ENCODE results near the gene PDZD2.

PDZD2 gene

GRCh38 chr5:31776976-31777651, 138.2 kb downstream of the PDZD2 start:
- DNase-seq, result no peak

GRCh38 chr5:31781772-31782171, 142.8 kb downstream of the PDZD2 start:
- DNase-seq, result no peak

- no peak for DNase-seq
These were observed 144.2 kb downstream of the PDZD2 start for GRCh38 chr5:31783086-31783645.

DNA sequence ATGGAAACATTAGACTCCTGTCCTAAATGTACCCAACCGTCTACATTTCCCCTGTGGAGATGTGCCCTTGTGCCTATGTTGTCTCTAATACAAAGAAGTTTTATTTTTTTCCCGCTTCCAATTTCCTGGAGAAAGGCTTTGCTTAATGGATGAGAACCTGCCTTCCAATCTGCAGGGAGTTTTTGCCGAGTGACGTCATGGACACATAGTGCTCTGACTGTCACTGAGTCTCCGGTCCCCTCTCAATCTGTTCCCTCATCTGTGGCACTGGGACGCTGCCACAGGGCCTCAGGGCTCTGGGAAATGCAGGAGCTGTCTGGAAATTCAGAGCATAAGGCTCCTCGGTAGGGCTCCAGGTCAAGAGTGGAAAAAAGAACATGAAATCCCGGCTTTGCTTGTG, 144.8 kb downstream of the PDZD2 start:
- no peak for DNase-seq

DNA sequence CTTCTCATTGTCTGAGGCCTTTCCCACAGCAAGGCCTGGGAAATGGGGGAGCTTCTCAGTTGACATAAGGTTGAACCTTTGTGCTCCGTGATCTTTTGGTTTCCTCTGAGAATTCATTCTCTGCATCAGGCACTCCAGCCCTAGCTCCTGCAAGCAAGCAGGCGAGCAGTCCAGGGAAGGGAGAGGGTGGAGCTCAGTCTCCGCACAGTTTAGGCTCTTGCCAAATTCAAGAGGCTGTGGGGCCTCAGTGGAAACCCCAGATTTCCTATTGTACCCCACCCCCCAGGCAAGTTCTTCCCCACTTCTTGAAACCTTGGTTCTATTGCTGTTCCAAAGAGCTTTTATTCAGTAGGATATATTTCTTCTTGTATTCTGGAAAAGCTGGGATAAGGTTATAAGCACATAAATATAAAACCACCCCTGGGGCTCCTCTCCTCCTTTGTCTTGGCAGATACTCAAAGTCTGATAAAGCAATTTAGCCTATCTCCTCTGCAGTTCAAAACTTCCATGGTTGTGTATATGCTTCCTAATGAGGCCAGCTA, 147.2 kb downstream of the PDZD2 start:
- no peak for DNase-seq

- DNase-seq, result no peak
These were observed 155.1 kb downstream of the PDZD2 start for GRCh38 chr5:31794009-31794408.

DNA sequence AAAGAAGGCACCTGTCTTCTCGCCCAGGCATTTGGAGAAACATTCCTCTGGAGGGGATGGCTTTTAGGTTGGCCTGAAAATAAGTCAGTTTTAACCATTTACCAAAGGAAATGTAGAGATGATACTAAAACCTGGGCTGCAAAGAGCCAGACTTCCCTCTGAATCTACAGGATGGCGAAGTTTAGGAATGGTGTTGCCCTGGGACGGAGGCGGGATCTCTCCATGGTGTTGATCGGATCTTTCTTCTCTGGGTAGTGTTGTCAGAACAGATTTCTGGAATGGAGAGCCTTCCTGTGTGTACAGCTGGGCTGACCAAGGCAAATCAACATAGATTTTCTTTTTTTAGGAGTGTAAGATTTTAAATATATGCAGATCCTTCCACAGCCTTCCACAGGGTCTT, 159.2 kb downstream of the PDZD2 start:
- no peak for DNase-seq

GRCh38 chr5:31800351-31800750, 161.4 kb downstream of the PDZD2 start:
- DNase-seq, result no peak

DNA sequence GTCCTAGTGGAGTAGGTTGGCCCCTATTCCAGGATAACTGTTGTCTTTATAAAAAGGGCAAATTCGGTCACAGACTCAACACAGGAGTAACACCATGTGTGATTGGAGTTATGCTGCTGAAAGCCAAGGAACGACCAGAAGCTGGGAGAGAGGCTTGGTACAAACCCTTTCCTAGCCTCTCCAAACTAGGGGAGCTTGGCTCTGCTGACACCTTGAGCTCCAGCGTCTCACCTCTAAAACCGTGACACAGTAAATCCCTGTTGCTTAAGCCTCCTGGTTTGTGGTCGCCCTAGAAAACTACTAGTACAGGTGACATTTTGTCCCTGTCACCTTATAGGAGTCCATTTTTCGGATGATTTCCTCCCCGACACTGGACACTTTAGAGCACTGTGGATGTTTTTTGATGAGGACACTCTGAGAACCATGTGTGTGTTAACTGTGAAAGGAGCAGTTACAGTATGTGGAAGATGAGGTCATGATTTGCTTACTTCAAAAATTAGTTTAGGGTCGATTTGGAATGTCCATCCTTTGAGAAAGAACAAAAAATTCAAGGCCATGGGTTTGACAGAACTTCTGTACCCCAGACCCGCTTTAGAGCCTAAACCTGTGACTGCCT, 167.0 kb downstream of the PDZD2 start:
- DNase-seq, result no peak

DNA sequence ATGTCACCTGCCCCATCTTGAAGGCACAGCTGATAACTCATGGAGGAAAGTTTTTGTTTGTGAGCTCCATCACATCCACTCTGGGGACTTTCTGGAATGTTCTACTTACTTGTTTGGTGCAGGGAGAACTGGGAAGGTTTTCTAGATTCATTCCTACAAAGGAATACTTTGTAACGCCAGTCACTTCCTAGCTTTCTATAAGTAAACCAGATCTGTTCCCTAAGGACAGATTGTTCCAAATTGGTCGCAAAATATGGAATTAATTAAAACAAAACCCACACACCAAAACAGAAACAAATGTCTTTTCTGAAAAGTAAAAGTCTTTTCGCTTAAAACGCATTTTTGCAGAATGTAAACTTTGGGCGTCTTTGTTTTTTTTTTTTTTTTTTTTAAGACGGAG, 167.6 kb downstream of the PDZD2 start:
- DNase-seq, result no peak

DNA sequence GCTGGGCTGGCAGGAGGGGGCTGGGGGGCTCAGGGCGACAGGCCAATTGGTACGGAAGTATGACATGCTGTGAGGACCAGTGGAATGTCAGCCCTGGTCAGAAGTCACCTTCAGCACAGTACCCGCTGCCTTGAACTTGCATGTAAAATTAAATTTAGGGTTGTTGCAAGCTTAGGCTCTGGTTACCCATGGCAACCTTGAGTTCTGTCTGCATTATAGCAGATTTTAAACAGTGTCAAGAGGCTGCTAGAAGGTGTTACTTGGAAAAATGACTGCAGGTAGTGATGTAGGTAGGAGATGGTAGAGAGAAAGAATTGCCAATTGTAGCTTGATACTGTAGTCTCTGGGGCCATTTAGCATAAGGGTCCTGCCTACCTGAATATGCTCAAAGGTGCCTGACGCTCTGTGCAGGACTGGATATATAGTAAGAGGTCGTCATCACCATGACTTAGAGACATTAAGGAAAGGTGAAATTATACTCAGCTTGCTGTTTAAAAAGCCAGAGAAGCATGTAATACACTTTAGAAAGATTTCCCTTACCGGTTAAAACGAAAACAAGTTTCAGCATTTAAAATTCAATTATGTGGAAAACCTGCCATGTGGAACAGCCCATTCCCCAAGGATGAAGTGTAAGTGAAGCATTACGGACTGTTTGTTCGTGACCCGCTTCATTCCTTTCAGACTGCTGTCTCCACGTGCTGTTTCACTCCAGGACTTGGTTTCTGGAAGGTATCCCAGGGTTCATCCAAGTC, 169.0 kb downstream of the PDZD2 start:
- DNase-seq, result no peak

DNA sequence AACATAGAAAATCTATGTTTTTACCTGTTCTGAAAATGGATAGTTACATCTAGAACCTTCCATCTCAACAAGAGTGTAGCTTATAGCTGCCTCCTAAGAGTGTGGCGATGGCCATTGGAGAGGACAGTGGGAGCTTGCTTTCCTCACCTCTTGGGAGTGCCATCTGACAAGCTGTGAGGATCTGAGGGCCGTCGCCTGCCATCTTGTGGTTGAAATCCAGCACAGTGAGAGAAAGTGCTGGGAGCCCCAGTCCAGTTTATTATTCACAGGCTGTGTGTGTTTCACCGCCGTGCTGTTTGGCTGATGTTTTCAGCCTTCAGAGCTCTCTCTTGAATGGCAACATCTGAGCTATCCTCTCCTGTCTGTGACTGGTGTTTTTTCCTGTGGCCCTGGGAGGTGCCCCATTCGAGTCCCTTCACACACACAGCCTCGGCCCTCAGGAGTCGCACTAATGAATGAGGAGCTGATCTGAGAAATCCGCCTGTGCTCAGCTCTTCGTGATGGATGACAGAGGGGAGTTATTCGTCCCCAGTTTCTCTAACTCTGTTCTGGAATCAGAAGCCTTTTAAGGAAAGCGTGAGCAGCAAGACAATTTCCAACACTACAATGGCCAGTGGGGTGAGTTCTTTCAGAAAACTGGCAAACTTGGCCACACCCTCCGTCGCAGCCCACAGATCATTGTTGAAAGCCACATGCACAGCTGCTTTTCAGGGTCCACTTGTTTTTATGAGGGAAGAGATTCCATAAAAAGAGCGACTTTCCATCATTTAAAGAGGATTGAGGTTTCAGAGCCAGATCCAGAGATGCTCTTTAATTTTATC, 170.3 kb downstream of the PDZD2 start:
- peak; percentile 20 for DNase-seq

GRCh38 chr5:31811210-31811609, 172.3 kb downstream of the PDZD2 start:
- no peak for DNase-seq

DNA sequence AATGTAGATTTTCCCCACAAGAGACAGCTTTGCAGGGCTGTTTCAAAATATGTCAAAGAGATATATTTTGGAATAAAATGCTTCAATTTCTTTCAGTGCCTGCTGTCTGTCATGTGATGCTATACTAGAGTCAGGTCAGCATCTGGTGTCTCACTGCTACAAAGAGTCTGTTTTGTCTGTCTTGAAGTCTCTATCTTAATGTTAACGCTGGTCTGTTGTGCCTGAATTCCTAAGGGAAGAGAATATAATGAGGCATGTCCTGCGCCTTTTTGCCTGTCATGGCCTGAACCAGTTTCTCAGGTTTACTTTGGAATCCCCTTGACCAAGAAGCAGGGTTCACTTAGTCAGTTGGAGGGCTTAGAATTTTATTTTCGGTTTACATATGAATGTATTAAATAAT, 176.4 kb downstream of the PDZD2 start:
- no peak for DNase-seq

DNA sequence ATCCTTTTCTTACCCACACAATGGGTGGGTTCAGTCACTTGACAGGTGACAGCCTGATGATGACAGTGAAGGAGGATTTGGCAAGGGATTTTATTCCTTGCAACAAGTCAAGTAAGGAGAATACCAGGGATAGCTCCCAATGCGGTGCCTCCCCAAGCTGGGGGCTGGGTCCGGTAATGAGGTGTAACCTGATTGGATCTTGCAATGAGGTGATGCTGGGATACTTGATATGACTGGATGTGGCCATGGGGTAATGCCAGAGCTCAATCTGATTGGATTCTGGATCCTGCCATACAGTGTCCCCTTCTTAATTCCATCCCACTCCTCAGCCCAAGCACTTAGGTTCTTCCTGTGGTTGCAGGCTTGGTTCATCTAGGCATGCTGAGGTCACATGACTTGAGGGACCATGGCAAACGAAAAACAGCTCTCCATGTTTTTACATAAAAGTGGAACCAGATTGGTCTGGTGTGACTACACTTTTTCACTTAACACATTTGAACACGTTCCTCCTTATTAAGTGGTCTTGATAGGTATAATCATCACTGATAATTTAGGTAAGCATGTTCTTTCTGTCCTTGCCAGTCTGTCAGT, 181.1 kb downstream of the PDZD2 start:
- no peak for DNase-seq

GRCh38 chr5:31823472-31823871, 184.5 kb downstream of the PDZD2 start:
- no peak for DNase-seq

DNA sequence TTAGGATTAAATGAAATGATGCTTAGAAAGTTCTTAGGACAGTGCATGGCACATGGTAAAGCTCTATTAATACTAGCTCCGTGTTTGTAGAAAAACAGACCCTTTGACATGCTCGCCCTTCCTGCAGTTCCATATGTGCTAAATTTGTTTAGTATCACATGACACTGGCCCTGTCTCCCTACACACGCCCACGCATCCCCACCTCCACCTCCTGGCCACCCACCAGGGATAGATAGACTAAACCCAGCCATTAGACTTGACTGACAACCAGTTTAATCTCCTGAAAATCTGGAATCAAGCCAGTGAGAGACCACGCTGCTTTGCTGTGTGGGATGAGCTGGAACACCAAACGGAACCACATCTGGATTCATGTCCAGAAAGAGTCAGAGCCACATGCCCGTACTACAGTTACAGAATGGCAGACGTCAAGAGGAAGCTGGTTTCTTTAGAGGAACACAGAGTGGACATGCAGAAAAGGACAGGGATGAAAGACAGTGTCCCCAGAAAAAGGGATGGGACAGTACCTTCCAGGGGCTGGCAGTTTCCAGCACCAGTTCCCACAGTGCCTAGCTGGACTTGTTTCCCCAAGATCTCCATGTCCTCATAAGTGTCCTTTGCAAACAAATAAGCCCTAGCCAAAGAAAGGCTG, 186.1 kb downstream of the PDZD2 start:
- no peak for DNase-seq

GRCh38 chr5:31825518-31826068, 186.7 kb downstream of the PDZD2 start:
- DNase-seq, result peak; percentile 30

DNA sequence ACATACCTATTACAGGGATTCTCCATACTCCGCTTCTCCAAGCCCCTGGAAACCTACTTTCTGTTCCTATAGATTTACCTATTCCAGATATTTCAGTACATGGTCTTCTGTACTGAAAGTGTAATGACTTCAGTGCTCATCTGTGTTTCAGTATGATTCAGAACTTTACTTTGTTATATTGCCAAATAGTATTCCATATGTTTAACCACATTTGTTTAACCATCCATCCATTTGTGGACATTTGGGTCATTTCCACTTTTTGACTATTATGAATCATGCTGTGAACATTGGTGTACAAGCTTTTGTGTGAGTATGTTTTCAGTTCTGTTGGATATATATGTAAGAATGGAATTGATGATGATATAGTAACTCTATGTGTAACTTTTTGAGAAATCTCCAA, 188.9 kb downstream of the PDZD2 start:
- DNase-seq, result no peak

DNA sequence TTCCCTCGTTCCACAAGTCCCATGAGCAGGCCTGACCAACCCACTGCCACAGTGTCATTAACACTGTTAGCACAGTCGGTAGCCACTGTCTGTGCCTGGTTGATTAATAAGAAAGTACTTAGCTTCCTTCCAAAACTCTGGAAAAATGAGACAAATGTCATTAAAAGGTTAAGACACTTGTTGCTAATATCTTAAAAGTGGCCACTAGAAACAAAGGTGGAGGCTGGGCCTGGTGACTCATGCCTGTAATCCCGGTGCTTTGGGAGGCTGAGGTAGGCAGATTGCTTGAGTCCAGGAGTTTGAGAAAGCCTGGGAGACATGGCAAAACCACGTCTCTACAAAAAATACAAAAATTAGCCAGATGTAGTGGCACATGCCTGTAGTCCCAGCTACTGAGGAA, 194.0 kb downstream of the PDZD2 start:
- DNase-seq, result no peak

- DNase-seq, result no peak
These were observed 194.8 kb downstream of the PDZD2 start for GRCh38 chr5:31833710-31834109.
